HL-60 (cell line): ENCODE data around the gene ZSWIM8.

Source experiments
- DNase-seq, 2 experiments: peaks; one replicate each; pipeline ENCODE4 v3.0.0-alpha.2; 2010 to 2020; ENCODE audit warnings: low read depth in 1 of 2, low spot score in 1 of 2
- H3K27ac ChIP-seq: fragments of 250-450 bp; sonication (Bioruptor Pico); replicated peaks from 2 replicates; pipeline ENCODE4 v1.5.1; 2020; ENCODE audit warnings: mild to moderate bottlenecking, moderate library complexity
- H3K27me3 ChIP-seq: fragments of 250-450 bp; sonication (Bioruptor Pico); 2 replicates; pipeline ENCODE4 v1.5.1; 2021; ENCODE audit warnings: mild to moderate bottlenecking, moderate library complexity; ENCODE audit not compliant: insufficient read depth, poor library complexity, severe bottlenecking
- H3K4me3 ChIP-seq: replicated peaks from 2 replicates; pipeline ENCODE4 v1.5.1; 2011; ENCODE audit warnings: mild to moderate bottlenecking, control low read depth, low read length; ENCODE audit not compliant: insufficient read depth
- GABPA ChIP-seq: IDR thresholded peaks from 2 replicates; pipeline ENCODE4 v1.6.1; 2012; ENCODE audit warnings: low read depth
- POLR2AphosphoS5 ChIP-seq: IDR thresholded peaks from 2 replicates; pipeline ENCODE4 v1.6.1; 2012; ENCODE audit warnings: low read depth
- SPI1 ChIP-seq: IDR thresholded peaks from 2 replicates; pipeline ENCODE4 v1.6.1; 2012; ENCODE audit warnings: low read depth, mild to moderate bottlenecking, borderline replicate concordance
- TF ChIP-seq, protein P1 (sequence below): IDR thresholded peaks from 2 replicates; pipeline ENCODE4 v1.6.1; 2012; ENCODE audit warnings: low read depth; ENCODE audit not compliant: insufficient replicate concordance
- TF ChIP-seq, protein P2 (sequence below): IDR thresholded peaks from one replicate; pipeline ENCODE4 v1.5.1; 2011; ENCODE audit warnings: low read length, control low read depth, inconsistent platforms; ENCODE audit not compliant: insufficient read depth

ZSWIM8 gene

DNA sequence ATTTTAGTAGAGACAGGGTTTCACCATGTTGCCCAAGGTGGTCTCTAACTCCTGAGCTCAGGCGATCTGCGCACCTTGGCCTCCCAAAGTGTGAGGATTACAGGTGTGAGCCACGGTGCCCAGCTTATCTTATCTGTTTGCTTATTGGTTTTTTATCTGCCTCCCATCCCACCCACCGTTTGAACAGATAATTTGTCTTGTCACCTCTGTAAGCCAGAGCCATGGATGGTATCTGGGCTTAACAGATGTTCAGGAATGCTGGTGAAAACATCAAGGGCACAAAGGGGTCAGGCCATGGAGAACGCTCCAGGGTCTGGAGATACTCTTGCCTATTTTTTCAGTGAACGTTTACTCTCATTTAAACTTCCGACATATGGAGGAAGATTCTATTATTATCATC, 38.0 kb downstream of the ZSWIM8 start:
- Histone ChIP-seq H3K27me3 (no peaks in the 10 kb centered on the region), H3K27ac (no peak overlapping the region), H3K4me3 (no peak overlapping the region)
- no peak for DNase-seq
- TF ChIP-seq, protein P1, sequence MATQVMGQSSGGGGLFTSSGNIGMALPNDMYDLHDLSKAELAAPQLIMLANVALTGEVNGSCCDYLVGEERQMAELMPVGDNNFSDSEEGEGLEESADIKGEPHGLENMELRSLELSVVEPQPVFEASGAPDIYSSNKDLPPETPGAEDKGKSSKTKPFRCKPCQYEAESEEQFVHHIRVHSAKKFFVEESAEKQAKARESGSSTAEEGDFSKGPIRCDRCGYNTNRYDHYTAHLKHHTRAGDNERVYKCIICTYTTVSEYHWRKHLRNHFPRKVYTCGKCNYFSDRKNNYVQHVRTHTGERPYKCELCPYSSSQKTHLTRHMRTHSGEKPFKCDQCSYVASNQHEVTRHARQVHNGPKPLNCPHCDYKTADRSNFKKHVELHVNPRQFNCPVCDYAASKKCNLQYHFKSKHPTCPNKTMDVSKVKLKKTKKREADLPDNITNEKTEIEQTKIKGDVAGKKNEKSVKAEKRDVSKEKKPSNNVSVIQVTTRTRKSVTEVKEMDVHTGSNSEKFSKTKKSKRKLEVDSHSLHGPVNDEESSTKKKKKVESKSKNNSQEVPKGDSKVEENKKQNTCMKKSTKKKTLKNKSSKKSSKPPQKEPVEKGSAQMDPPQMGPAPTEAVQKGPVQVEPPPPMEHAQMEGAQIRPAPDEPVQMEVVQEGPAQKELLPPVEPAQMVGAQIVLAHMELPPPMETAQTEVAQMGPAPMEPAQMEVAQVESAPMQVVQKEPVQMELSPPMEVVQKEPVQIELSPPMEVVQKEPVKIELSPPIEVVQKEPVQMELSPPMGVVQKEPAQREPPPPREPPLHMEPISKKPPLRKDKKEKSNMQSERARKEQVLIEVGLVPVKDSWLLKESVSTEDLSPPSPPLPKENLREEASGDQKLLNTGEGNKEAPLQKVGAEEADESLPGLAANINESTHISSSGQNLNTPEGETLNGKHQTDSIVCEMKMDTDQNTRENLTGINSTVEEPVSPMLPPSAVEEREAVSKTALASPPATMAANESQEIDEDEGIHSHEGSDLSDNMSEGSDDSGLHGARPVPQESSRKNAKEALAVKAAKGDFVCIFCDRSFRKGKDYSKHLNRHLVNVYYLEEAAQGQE: no peak
- TF ChIP-seq, protein P2, sequence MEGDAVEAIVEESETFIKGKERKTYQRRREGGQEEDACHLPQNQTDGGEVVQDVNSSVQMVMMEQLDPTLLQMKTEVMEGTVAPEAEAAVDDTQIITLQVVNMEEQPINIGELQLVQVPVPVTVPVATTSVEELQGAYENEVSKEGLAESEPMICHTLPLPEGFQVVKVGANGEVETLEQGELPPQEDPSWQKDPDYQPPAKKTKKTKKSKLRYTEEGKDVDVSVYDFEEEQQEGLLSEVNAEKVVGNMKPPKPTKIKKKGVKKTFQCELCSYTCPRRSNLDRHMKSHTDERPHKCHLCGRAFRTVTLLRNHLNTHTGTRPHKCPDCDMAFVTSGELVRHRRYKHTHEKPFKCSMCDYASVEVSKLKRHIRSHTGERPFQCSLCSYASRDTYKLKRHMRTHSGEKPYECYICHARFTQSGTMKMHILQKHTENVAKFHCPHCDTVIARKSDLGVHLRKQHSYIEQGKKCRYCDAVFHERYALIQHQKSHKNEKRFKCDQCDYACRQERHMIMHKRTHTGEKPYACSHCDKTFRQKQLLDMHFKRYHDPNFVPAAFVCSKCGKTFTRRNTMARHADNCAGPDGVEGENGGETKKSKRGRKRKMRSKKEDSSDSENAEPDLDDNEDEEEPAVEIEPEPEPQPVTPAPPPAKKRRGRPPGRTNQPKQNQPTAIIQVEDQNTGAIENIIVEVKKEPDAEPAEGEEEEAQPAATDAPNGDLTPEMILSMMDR: no peak
- TF ChIP-seq GABPA: no peak
- no peak for TF ChIP-seq POLR2AphosphoS5

DNA sequence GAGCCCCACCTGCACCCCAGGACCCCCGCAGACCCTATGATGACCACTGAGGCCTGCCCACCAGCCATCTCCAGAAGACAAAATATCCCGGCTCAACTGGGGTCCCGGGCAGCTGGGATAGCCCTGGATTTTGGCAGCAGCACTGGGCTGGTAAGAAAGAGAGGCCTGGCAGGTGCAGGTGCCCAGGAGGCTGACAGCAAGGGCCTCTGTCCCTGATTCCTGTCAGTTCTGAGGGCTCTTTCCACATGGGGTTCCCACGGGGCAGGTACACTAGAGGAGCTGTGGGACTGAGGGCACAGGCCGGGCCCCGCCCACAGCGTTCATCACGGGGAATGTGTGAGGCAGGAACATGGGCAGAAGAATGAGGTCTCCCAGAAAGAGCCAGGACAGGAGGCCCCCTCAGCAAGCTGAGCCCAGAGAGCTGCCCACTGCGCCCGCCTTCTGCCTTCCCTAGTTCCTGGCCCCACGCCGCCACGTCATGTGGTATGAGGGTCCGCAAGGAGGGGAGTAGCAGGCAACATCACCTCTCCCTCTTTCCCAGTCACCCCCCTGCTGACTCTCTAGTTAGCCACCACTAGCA, 38.8 kb downstream of the ZSWIM8 start:
- Histone ChIP-seq H3K27ac (no peak overlapping the region), H3K27me3 (no peaks in the 10 kb centered on the region), H3K4me3 (no peak overlapping the region)
- TF ChIP-seq GABPA (no peak), SPI1 (no peak), POLR2AphosphoS5 (no peak)
- TF ChIP-seq, protein P1: no peak
- TF ChIP-seq, protein P2: no peak
- no peak for DNase-seq

DNA sequence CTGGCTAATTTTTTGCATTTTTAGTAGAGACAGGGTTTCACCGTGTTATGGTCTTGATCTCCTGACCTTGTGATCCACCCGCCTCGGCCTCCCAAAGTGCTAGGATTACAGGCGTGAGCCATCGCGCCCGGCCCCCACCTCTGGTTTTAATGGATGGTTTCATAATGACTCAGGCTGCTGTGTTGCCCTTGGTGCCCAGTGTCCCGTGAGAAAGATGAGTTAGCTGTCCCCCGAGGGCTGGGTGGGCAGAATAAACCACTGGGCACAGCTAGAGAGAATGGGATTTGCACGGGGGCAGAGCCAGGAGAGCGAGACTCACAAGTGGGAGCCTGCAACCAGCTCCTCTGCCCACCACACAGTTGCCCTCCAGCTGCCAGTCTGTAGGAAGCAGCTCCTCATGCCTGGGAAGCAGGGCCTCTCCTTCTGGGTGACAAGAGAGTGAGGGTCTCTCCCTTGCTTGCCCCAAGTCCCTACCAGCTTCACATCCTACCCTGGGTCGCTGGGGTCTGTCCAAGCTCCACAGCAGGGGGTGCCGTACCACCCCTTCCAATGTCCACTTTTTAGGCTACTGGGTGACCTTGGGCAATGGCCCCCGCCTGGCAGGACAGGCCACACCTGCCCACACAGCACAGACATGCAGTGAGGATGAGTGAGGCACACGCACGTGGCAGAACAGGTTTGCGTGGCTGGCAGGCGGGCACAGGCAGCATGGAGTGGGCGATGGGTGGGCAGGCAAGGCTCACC, 42.1 kb downstream of the ZSWIM8 start:
- TF ChIP-seq, protein P1: no peak
- TF ChIP-seq SPI1 (no peak), POLR2AphosphoS5 (no peak)
- TF ChIP-seq, protein P2: no peak
- DNase-seq: no peak
- H3K27ac ChIP-seq: no peak overlapping the region

More for the DNA sequence above, 42.1 kb downstream of the ZSWIM8 start:
- no peak overlapping the region for H3K4me3 ChIP-seq
- H3K27me3 ChIP-seq: no peaks in the 10 kb centered on the region
